GM18861 (cell line): ENCODE measurements around the gene SEPTIN7.
"Not testable (repeated sequence)": the region's sequence is repeated elsewhere in the genome, so short reads cannot be mapped to it uniquely, and the experiment has no call there.

Experiments used
- ATAC-seq: cut with Tn5 transposase; IDR thresholded peaks from one replicate; pipeline ENCODE4 v1.9.1; 2021; ENCODE audit not compliant: unreplicated experiment

Gene SEPTIN7

GRCh38 chr7:35800718-35801391 is at the start of gene SEPTIN7:
Gene SEPTIN7, plus strand, starts transcription at chr7:35801057. Its CDS starts 153 bp downstream, at chr7:35801210.
- ATAC-seq: peak; percentile 83

DNA sequence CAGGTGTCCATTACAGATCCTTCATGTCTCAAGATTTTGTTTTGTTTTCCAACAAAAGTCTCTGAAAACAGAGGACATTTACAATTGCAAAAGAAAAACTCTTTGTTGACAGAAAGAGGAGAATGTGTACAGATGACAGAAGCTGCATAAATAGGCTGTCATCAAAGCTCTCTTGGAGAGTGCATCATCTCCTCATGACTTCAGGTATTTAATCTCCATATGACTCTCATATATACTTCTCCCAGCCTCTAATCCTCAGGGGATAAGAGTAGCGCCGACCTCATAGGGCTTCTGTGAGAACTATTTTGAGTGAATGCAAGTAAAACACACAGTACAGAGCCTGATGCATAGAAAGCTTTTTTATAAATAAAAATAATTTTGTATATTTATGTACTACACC is 48.1 kb upstream of the SEPTIN7 start:
- no peak for ATAC-seq

- no peak for ATAC-seq
These were observed 46.9 kb upstream of the SEPTIN7 start for GRCh38 chr7:35753761-35754603.

- ATAC-seq: no peak
These were observed 46.1 kb upstream of the SEPTIN7 start for GRCh38 chr7:35754741-35755140.

DNA sequence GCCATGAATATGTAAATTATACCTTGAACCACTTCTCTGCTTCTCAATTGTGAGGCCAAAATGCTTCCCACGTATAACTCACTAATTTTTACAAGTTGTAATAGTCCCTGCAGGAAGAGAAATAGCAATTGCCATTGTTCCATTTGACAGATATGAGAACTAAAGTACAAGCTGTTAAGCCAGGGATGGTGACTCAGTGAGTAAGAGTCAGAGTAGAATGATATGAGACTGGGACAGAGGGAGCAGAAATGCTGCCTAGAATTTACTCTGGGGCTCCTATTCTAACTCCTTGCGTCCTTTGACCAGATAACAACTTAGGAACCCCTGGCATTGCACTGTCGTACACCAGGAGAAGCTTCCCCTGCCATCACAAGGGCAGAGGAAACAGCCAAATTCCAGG is 45.1 kb upstream of the SEPTIN7 start:
- no peak for ATAC-seq

GRCh38 chr7:35756453-35756852 is 44.4 kb upstream of the SEPTIN7 start:
- ATAC-seq: not testable (repeated sequence)

GRCh38 chr7:35757574-35757973 is 43.3 kb upstream of the SEPTIN7 start:
- no peak for ATAC-seq

DNA sequence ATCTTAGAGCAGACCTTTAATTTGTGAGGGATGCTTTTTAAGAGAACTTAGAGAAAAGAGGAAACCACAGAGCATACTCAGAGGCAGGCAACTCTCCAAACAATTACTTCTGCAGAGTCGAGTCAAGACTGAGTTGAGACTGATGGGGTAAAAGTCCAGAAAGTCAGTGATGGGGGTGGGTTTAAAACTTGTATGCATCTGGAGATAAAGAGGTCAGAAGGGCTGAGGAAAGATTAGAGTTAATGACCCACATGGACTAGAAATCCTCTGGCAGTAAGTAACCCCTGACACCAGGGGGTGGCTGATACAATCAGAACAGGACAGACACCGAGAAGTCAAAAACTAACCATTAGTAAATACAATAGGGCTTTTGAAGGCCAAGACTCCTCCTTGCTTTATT is 42.4 kb upstream of the SEPTIN7 start:
- no peak for ATAC-seq

DNA sequence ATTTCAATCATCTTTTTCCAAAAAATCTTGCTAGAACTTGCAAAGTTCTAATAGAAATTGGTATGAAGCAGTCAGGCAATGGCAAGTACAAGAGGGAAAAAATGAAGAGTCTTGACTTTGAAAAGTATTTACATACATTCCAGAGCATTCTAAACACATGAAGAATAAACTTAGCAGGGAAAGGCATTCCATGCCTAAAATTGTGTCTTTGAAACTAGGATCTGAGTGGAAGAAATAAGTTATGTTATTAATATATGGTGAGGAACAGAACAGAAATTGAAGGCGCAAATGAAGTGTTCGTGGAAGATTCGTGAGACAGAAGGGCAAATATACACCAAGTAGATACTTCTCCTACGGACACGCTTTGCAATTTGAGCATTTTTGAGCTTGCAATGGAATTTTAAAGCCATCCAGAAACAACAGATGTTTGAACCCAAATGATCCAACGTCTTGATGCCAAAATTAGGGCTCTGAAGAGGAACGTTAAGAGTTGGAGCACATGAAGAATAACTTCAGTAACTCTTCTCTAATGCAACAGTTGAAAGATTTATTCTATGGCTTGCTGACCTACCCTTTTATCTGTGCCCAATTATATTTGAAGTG is 40.6 kb upstream of the SEPTIN7 start:
- no peak for ATAC-seq

DNA sequence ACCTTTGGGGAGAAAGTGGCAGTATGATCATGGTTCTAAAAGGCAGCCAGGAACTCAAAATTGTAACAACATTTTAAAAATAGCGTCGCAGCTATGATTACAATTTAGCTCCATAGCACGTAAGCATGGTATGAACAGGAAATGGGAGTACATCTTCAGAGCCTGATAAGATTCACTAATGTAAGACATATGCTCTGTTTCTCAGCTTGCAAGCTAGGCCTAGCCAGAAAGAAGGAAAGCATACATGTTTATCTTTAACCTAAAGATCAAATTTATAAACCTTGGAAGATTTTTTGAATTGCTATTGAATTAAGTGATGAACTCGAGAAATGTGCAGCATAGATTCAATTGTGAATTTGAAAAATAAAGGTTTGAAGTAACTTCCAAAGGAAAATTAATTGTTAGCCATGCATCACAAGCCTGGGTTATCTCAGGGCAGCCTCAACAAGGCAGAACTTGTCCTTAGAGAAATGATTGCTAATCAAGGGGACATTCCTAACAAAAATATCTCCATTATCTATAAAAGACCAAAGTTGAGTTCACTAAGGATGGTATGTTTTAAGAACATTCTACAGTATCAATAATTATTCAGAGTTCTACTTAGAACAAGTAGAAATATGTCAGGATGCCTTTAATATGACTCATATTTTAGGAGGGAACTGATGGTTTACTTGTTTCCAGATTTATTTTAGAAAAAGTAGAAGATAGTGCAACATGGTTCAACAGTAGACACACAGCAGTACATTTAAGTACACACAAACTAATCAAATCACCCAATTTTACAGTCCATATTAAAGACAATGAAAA is 38.8 kb upstream of the SEPTIN7 start:
- no peak for ATAC-seq

- no peak for ATAC-seq
These were observed 38.1 kb upstream of the SEPTIN7 start for GRCh38 chr7:35762781-35763180.

DNA sequence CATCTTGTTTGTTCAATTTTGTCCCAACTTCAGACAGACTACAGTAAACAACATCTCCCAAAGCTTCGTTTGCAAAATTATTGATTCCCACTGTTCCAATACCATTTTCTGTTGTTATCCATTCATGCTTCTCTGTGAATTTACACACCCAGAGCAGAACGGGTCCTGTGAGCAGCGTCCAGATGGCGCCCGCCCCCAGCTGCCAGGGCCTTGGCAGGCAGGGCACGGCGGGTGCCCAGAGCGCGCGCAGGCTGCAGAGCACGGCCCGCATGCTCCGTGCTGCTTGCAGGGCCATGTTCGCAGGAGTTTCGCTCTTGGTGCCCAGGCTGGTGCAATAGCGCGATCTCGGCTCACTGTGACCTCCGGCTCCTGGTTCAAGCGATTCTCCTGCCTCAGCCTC is 32.5 kb upstream of the SEPTIN7 start:
- no peak for ATAC-seq

- no peak for ATAC-seq
These were observed 29.1 kb upstream of the SEPTIN7 start for GRCh38 chr7:35771776-35772175.

DNA sequence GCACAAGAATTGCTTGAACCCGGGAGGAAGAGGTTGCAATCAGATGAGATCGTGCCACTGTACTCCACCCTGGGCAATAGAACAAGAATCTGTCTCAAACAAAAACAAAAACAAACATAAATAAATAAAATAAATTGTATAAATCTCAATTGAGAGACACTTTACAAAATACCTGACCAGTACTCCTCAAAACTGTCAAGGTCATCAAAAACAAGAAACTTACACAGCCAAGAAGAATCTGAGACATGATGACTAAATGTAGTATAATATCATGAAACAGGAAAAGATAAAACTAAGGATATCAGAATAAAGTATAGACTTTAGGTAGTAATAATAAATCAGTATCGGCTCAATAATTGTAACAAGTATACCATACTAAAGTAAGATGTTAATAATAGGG is 26.9 kb upstream of the SEPTIN7 start:
- no peak for ATAC-seq

- ATAC-seq: no peak
These were observed 24.2 kb upstream of the SEPTIN7 start for GRCh38 chr7:35776686-35777085.

GRCh38 chr7:35777121-35777520 is 23.7 kb upstream of the SEPTIN7 start:
- ATAC-seq: no peak

- no peak for ATAC-seq
These were observed 20.8 kb upstream of the SEPTIN7 start for GRCh38 chr7:35780070-35780469.

GRCh38 chr7:35781200-35781701 is 19.6 kb upstream of the SEPTIN7 start:
- no peak for ATAC-seq

GRCh38 chr7:35781767-35782515 is 18.9 kb upstream of the SEPTIN7 start:
- no peak for ATAC-seq

GRCh38 chr7:35784332-35784731 is 16.5 kb upstream of the SEPTIN7 start:
- no peak for ATAC-seq
